Endothelial cell of umbilical vein (primary cell): ENCODE data around the gene RILPL1. TPM values are rescaled to one million over a fixed set of nuclear protein-coding genes. Genes with fewer than 3 reads are reported as not detected.

Experiments
- BruUV-seq: library from RNA; stranded (reverse); fragments of 400-500 nt; replicated peaks from 2 replicates; lab custom pipeline; 2021; lab: Mats Ljungman, UMichigan
- CTCF ChIA-PET: fragments of 300-600, 350-600 bp; sonication (Branson Sonifier 250); formaldehyde crosslinking; loops from one replicate; lab custom pipeline; 2021; ENCODE audit warnings: antibody characterized with exemption, inconsistent platforms; lab: Charles Lee
- POLR2A ChIA-PET: fragments of 300-600, 350-600 bp; sonication (Branson Sonifier 250); formaldehyde crosslinking; loops from one replicate; lab custom pipeline; 2021; ENCODE audit warnings: antibody characterized with exemption, inconsistent platforms; lab: Charles Lee
- DNase-seq: peaks from one replicate; pipeline ENCODE4 v3.0.0-alpha.2; 2011; ENCODE audit warnings: low read depth, low spot score
- FAIRE-seq: peaks from 2 replicates; lab custom pipeline; 2011; peaks lifted over from hg19 to GRCh38; lab: Jason Lieb, UNC
- H2AFZ ChIP-seq: 2 replicates; pipeline ENCODE4 v1.6.0; 2012; ENCODE audit warnings: low read depth, low read length, control low read depth, inconsistent platforms
- H3K27ac ChIP-seq: 2 replicates; pipeline ENCODE4 v1.5.1; 2011; ENCODE audit warnings: low read depth, mild to moderate bottlenecking, control low read depth, low read length, moderate library complexity; ENCODE audit not compliant: insufficient read depth
- H3K27me3 ChIP-seq, 2 experiments: 2 replicates each; pipeline versions ENCODE4 v1.6.0 to v1.6.1; 2011; ENCODE audit warnings: low read length in 2 of 2, mixed read lengths in 1 of 2; ENCODE audit not compliant: control insufficient read depth in 2 of 2, insufficient read depth in 2 of 2
- H3K36me3 ChIP-seq, 2 experiments: 2 replicates in 1 of 2; 3 replicates in 1 of 2; pipeline ENCODE4 v1.5.1; 2011; ENCODE audit warnings: low read length in 2 of 2, mild to moderate bottlenecking in 1 of 2, moderate library complexity in 1 of 2; ENCODE audit not compliant: control insufficient read depth in 2 of 2, insufficient read depth in 2 of 2; ENCODE audit errors: extremely low read depth in 1 of 2
- H3K4me1 ChIP-seq: 3 replicates; pipeline ENCODE4 v1.5.1; 2011; ENCODE audit warnings: mild to moderate bottlenecking, low read length; ENCODE audit not compliant: control insufficient read depth, insufficient read depth; ENCODE audit errors: extremely low read depth
- H3K4me2 ChIP-seq: 2 replicates; pipeline ENCODE4 v1.6.1; 2011; ENCODE audit warnings: low read length, control low read depth, mixed read lengths; ENCODE audit not compliant: insufficient read depth
- H3K4me3 ChIP-seq, 3 experiments: fragments of 200-600 bp in 1 of 3; sonication (generic), shearing (Covaris generic) in 1 of 3; replicated peaks in 1 of 3; 2 replicates each; pipeline ENCODE4 v1.5.1; 2011 to 2016; ENCODE audit warnings: control low read depth in 3 of 3, low read length in 3 of 3, mild to moderate bottlenecking in 2 of 3, inconsistent platforms in 1 of 3, low read depth in 1 of 3, moderate library complexity in 1 of 3; ENCODE audit not compliant: insufficient read depth in 1 of 3
- H3K79me2 ChIP-seq: 2 replicates; pipeline ENCODE4 v1.6.0; 2012; ENCODE audit warnings: low read length, inconsistent platforms; ENCODE audit not compliant: control insufficient read depth, insufficient read depth
- H3K9ac ChIP-seq: replicated peaks from 2 replicates; pipeline ENCODE3; 2011; ENCODE audit warnings: low read length, control low read depth; ENCODE audit not compliant: insufficient read depth; ENCODE audit errors: extremely low read depth
- H3K9me1 ChIP-seq: replicated peaks from 3 replicates; pipeline ENCODE4 v1.6.0; 2011; ENCODE audit warnings: mild to moderate bottlenecking, low read length; ENCODE audit not compliant: control insufficient read depth, insufficient read depth; ENCODE audit errors: extremely low read depth
- H3K9me3 ChIP-seq: replicated peaks from 2 replicates; pipeline ENCODE4 v1.5.1; 2012; ENCODE audit warnings: low read length, inconsistent platforms; ENCODE audit not compliant: control insufficient read depth, insufficient read depth
- H4K20me1 ChIP-seq: replicated peaks from 2 replicates; pipeline ENCODE3; 2011; ENCODE audit warnings: mild to moderate bottlenecking, low read length; ENCODE audit not compliant: control insufficient read depth, insufficient read depth; ENCODE audit errors: extremely low read depth
- CTCF ChIP-seq, 2 donors: IDR thresholded peaks; 1 replicate in 1 of 2; 2 replicates in 1 of 2; pipeline ENCODE4 v1.5.1; 2011; ENCODE audit warnings: low read length in 2 of 2, mild to moderate bottlenecking in 2 of 2, moderate library complexity in 2 of 2, control low read depth in 1 of 2, inconsistent platforms in 1 of 2, low read depth in 1 of 2; ENCODE audit not compliant: insufficient read depth in 1 of 2; ENCODE audit errors: extremely low read depth in 1 of 2
- EZH2 ChIP-seq: IDR thresholded peaks from 2 replicates; pipeline ENCODE4 v1.6.1; 2012; ENCODE audit warnings: borderline replicate concordance, low read depth, mild to moderate bottlenecking, moderate library complexity, low read length, inconsistent platforms; ENCODE audit not compliant: severe bottlenecking
- FOS ChIP-seq: IDR thresholded peaks from 2 replicates; pipeline ENCODE4 v1.6.1; 2011; ENCODE audit warnings: mild to moderate bottlenecking, low read length, moderate library complexity, borderline replicate concordance; ENCODE audit not compliant: insufficient read depth
- GATA2 ChIP-seq: IDR thresholded peaks from 2 replicates; pipeline ENCODE4 v1.7.0; 2011; ENCODE audit warnings: low read depth, mild to moderate bottlenecking, moderate library complexity, mixed read lengths, low read length; ENCODE audit not compliant: insufficient read length, insufficient read depth
- JUN ChIP-seq: IDR thresholded peaks from 2 replicates; pipeline ENCODE4 v1.6.1; 2011; ENCODE audit warnings: borderline replicate concordance, low read depth; ENCODE audit not compliant: insufficient read length, insufficient read depth
- MYC ChIP-seq: IDR thresholded peaks from one replicate; pipeline ENCODE4 v1.6.1; 2011; ENCODE audit warnings: mild to moderate bottlenecking, low read depth, low read length
- POLR2A ChIP-seq: IDR thresholded peaks from 2 replicates; pipeline ENCODE4 v1.6.1; 2012; ENCODE audit warnings: low read depth, mild to moderate bottlenecking, control low read depth, low read length
- POLR2AphosphoS5 ChIP-seq: IDR thresholded peaks from 2 replicates; pipeline ENCODE4 v1.6.1; 2012; ENCODE audit warnings: low read depth, mild to moderate bottlenecking, control low read depth, low read length, moderate library complexity; ENCODE audit not compliant: insufficient read depth
- dilution Hi-C: fragments of 300-500 bp; cut with MboI; formaldehyde crosslinking; loops from one replicate; pipeline ENCODE4 v1.15.0; 2019; ENCODE audit warnings: low sequenced_read_pairs; ENCODE audit not compliant: extremely low pct_ligation_motif_present
- intact Hi-C: fragments of 100-400 bp; cut with micrococcal nuclease; formaldehyde crosslinking; loops from one replicate; pipeline ENCODE4 v1.10.0; 2022
- polyA plus RNA-seq, 4 experiments: library from polyadenylated mRNA; depleted of rRNA in 3 of 4; stranded (reverse) in 3 of 4; unstranded in 1 of 4; fragments of >200 nt; gene quantifications; 2 replicates each; pipeline versions ENCODE4 v1.2.1 to v1.2.3, GENCODE V29; 2011 to 2012; ENCODE audit warnings: missing spikeins in 1 of 4
- total RNA-seq: library from RNA; stranded (reverse); gene quantifications from 2 replicates; pipeline ENCODE4 v1.2.3, GENCODE V29; 2021
- TF ChIP-seq, protein P1 (sequence below): IDR thresholded peaks from 2 replicates; pipeline ENCODE4 v1.6.1; 2011; ENCODE audit not compliant: insufficient read depth, insufficient read length

The RILPL1 gene
- total and polyA plus RNA-seq, 2 donors (not counting 3 experiments of a cell fraction or from before 2014, with no cell fraction given), result 30.4 to 34.3 TPM

GRCh38 chr12:123491056-123491455 is 42.5 kb downstream of the RILPL1 start:
- FAIRE-seq (no peak), DNase-seq (no peak)
- no peaks in the 10 kb centered on the region for H3K4me1 ChIP-seq
- H3K79me2 ChIP-seq, result no peaks in the 10 kb centered on the region
- no peaks in the 10 kb centered on the region for H3K9me3 ChIP-seq
- no peak overlapping the region for H3K4me2 ChIP-seq
- CTCF ChIA-PET, result no interaction called here
- no peak overlapping the region for H3K9ac ChIP-seq
- intact Hi-C loops (no loop called here), dilution Hi-C loops (no loop called here)
- no peak overlapping the region for H3K4me3 ChIP-seq
- no peaks in the 10 kb centered on the region for H3K9me1 ChIP-seq
- POLR2A ChIA-PET, result no interaction called here
- H3K27ac ChIP-seq, result no peak overlapping the region
- no peaks in the 10 kb centered on the region for H4K20me1 ChIP-seq
- BruUV-seq, result no TSS peak
- H2AFZ ChIP-seq, result no peak overlapping the region
- TF ChIP-seq MYC (no peak), EZH2 (no peak), POLR2AphosphoS5 (no peak), GATA2 (no peak), CTCF (IDR thresholded peaks at IDR 0.05; ENCODE audit: extremely low read depth in 1 of 2, insufficient read depth in 1 of 2, low read depth in 1 of 2, low read length in 2 of 2) (no peak), JUN (no peak), POLR2A (no peak), FOS (no peak)
- TF ChIP-seq, protein P1, sequence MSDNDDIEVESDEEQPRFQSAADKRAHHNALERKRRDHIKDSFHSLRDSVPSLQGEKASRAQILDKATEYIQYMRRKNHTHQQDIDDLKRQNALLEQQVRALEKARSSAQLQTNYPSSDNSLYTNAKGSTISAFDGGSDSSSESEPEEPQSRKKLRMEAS, result no peak
- peaks cover 0 to 6% of the 10 kb centered on the region in 2 experiments for H3K36me3 ChIP-seq
- no peaks in the 10 kb centered on the region for H3K27me3 ChIP-seq
